Fibroblast of lung (primary cell): ENCODE measurements around the gene HSD17B8.

Source experiments
- EZH2 ChIP-seq: IDR thresholded peaks from 2 replicates; pipeline ENCODE4 v1.5.1; 2012; ENCODE audit warnings: low read length, control low read depth, mild to moderate bottlenecking; ENCODE audit errors: missing control alignments
- TF ChIP-seq, protein P1 (sequence below), 2 donors: IDR thresholded peaks in 1 of 2; conservative IDR thresholded peaks in 1 of 2; 1 replicate in 1 of 2; 2 replicates in 1 of 2; pipeline ENCODE4 v1.5.1; 2011 to 2012; ENCODE audit warnings: low read length in 2 of 2, control low read depth in 1 of 2, inconsistent platforms in 1 of 2, low read depth in 1 of 2, mild to moderate bottlenecking in 1 of 2

DNA sequence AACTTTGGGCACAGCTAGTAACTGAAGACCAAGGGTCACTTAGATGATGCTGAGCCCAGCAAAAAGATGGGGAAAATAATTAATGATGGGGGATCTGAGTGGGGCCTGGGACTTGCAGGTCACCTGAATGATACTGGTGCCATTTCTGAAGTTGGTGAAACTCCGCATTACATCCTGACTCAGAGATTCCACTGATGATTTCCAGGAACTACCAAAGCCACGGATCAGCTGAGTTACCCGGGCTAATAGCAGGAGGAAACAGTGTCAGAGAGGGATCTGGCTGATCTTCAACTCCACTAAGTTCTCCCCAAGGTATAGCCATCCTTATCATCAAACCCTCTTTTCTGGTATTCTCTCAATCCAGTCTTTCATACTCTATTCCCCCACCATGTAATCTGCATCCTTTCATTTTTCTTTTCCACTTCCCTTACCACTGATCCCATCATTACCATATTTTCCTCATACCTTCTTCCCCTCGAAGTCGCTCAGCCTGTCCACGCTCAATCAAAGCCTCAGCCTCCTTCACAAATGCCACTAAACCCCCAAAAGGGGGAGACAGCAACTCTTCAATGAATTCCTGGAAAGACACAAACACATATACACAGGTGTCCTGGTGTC, 47.0 kb downstream of the HSD17B8 start:
- TF ChIP-seq, protein P1, sequence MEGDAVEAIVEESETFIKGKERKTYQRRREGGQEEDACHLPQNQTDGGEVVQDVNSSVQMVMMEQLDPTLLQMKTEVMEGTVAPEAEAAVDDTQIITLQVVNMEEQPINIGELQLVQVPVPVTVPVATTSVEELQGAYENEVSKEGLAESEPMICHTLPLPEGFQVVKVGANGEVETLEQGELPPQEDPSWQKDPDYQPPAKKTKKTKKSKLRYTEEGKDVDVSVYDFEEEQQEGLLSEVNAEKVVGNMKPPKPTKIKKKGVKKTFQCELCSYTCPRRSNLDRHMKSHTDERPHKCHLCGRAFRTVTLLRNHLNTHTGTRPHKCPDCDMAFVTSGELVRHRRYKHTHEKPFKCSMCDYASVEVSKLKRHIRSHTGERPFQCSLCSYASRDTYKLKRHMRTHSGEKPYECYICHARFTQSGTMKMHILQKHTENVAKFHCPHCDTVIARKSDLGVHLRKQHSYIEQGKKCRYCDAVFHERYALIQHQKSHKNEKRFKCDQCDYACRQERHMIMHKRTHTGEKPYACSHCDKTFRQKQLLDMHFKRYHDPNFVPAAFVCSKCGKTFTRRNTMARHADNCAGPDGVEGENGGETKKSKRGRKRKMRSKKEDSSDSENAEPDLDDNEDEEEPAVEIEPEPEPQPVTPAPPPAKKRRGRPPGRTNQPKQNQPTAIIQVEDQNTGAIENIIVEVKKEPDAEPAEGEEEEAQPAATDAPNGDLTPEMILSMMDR (conservative IDR thresholded peaks at IDR 0.05 in 1 of 2, IDR thresholded peaks at IDR 0.05 in 1 of 2; ENCODE audit: low read depth in 1 of 2, low read length in 2 of 2), result no peak
- no peak for TF ChIP-seq EZH2
